ENCODE data around the gene HOXD9.

The HOXD9 gene

GRCh38 chr2:176162911-176163671 is 40.6 kb downstream of the HOXD9 start:
- POLR2A ChIA-PET = interaction anchor here (1.0 kb wide), 1 partner anchor 27 kb away, joined by 5 read pairs; no protein-coding TSS in a partner anchor
- no peak for TF ChIP-seq CTCF (IDR thresholded peaks at IDR 0.05; ENCODE audit: insufficient read depth, low read length, missing control alignments)
- no peak for DNase-seq (ENCODE audit: low read depth, low spot score)
- H3K4me3 ChIP-seq (ENCODE audit: low read depth, low read length) = no peak overlapping the region
- CTCF ChIA-PET = interaction anchor here (0.8 to 16.2 kb wide), 8 partner anchors 11 to 489 kb away, joined by 3 to 190 read pairs (median 12); partner anchors contain the start of gene HOXD4

DNA sequence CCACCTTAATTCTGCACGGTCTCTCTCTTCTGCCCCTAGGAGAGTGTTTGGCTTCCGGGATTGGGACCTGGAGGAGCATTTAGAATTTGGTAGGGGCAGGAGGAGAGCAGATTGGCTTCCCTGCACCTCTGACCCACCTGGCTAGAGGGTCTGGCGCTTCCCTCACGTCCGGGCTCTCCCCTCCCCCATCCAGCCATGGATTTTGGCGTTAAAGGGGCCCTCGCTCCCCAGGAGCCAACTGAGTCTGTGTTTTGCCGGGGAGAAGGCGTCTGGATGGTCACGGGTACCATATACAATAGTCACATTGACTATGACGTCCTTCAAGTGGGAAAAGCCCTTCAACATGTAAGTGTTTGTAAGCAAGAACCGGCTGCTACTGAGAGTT is 41.1 kb downstream of the HOXD9 start:
- ChIA-PET POLR2A (no interaction called here), CTCF (interaction anchor here (1.4 to 6.8 kb wide), 3 partner anchors 23 to 391 kb away, joined by 3 to 50 read pairs (median 3); no protein-coding TSS in a partner anchor)
- TF ChIP-seq CTCF (IDR thresholded peaks at IDR 0.05; ENCODE audit: insufficient read depth, low read length, missing control alignments) = no peak
- no peak for DNase-seq (ENCODE audit: low read depth, low spot score)
- H3K4me3 ChIP-seq (ENCODE audit: low read depth, low read length) = no peak overlapping the region

DNA sequence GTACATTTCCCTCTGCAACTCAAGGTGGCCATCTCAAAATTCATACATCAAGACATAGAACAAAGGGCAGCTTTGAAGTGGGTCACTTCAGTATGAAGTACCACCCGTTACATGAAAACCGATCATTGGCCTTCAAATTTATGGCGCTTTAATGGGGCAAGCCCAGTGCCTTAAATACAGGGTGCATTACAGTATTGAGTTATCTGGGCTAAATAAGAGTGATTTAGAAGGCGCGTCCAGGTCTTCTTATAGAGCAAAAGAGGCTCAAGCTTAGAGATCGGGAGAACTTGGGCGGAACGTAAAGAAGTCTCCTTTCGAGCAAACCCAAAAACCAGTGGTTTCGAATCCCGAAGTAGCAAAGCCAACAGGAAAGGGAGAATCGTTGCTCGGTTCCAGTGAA is 41.7 kb downstream of the HOXD9 start:
- CTCF ChIA-PET = interaction anchor here (1.1 to 1.5 kb wide), 3 partner anchors 24 to 390 kb away, joined by 3 read pairs; no protein-coding TSS in a partner anchor
- no peak for DNase-seq (ENCODE audit: low read depth, low spot score)
- POLR2A ChIA-PET = no interaction called here

GRCh38 chr2:176164611-176165369 is 42.3 kb downstream of the HOXD9 start:
- H3K4me3 ChIP-seq (ENCODE audit: low read depth, low read length) = no peak overlapping the region
- DNase-seq (ENCODE audit: low read depth, low spot score) = no peak
- POLR2A ChIA-PET = no interaction called here
- CTCF ChIA-PET = interaction anchor here (0.6 to 3.2 kb wide), 5 partner anchors 24 to 390 kb away, joined by 3 to 9 read pairs (median 3); no protein-coding TSS in a partner anchor
- TF ChIP-seq CTCF (IDR thresholded peaks at IDR 0.05; ENCODE audit: insufficient read depth, low read length, missing control alignments) = no peak

More for the DNA sequence above, 41.7 kb downstream of the HOXD9 start:
- no peak for TF ChIP-seq CTCF (IDR thresholded peaks at IDR 0.05; ENCODE audit: insufficient read depth, low read length, missing control alignments)
- H3K4me3 ChIP-seq (ENCODE audit: low read depth, low read length) = no peak overlapping the region

GRCh38 chr2:176165370-176166050 is 43.0 kb downstream of the HOXD9 start:
- ChIA-PET CTCF (interaction anchor here (1.1 to 3.7 kb wide), 4 partner anchors 25 to 474 kb away, joined by 3 to 18 read pairs (median 6); no protein-coding TSS in a partner anchor), POLR2A (no interaction called here)
- no peak for TF ChIP-seq CTCF (IDR thresholded peaks at IDR 0.05; ENCODE audit: insufficient read depth, low read length, missing control alignments)
- DNase-seq (ENCODE audit: low read depth, low spot score) = no peak
- H3K4me3 ChIP-seq (ENCODE audit: low read depth, low read length) = no peak overlapping the region

Data from AG04449 (cell line).